OCI-LY7 (cell line): ENCODE results near the gene PPY.

Experiments
- EZH2phosphoT487 ChIP-seq: fragments of 200-600 bp; sonication (generic); IDR thresholded peaks from 2 replicates; pipeline ENCODE4 v1.6.1; 2018; ENCODE audit warnings: low read depth, borderline replicate concordance, mild to moderate bottlenecking, mixed run types, antibody characterized with exemption, low read length, moderate library complexity, mixed read lengths
- TF ChIP-seq, protein P1 (sequence below): fragments of 200-600 bp; sonication (generic); conservative IDR thresholded peaks from 2 replicates; pipeline ENCODE4 v1.5.1; 2014; ENCODE audit warnings: mild to moderate bottlenecking, antibody characterized with exemption, low read length, moderate library complexity, mixed read lengths

DNA sequence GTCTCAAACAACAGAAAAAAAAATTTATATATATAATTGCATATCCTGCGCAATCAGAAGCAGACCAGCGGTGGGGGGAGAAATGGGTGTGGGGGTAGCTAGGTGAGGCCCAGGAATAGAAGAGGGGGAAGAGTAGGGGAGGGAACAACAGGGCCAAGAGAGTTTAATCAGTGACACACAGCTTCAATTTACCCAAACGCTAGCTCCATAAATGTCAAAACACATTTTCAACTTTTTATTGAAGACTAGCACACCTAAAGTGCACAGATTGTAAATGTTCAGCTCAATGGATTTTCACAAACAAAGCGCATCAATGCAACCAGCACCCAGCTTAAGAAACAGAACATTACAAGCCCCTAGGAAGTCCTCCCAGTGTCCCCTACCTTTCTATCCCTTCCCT lies 37.4 kb upstream of the PPY start:
- TF ChIP-seq, protein P1, sequence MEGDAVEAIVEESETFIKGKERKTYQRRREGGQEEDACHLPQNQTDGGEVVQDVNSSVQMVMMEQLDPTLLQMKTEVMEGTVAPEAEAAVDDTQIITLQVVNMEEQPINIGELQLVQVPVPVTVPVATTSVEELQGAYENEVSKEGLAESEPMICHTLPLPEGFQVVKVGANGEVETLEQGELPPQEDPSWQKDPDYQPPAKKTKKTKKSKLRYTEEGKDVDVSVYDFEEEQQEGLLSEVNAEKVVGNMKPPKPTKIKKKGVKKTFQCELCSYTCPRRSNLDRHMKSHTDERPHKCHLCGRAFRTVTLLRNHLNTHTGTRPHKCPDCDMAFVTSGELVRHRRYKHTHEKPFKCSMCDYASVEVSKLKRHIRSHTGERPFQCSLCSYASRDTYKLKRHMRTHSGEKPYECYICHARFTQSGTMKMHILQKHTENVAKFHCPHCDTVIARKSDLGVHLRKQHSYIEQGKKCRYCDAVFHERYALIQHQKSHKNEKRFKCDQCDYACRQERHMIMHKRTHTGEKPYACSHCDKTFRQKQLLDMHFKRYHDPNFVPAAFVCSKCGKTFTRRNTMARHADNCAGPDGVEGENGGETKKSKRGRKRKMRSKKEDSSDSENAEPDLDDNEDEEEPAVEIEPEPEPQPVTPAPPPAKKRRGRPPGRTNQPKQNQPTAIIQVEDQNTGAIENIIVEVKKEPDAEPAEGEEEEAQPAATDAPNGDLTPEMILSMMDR = no peak
- TF ChIP-seq EZH2phosphoT487 = no peak
